Measurements from ENCODE around the gene MANBA.

GRCh38 chr4:102760645-102761295 is at the start of gene MANBA:
- TF ChIP-seq CTCF (IDR thresholded peaks at IDR 0.05) (no peak), POLR2A (IDR thresholded peaks at IDR 0.05) (no peak)
